Urothelium cell line (cell line): ENCODE measurements around the gene FHIP1B.

Experiments used
- DNase-seq: peaks from one replicate; pipeline ENCODE4 v3.0.0; 2011; ENCODE audit warnings: low spot score, mixed read lengths
- FAIRE-seq: peaks from 2 replicates; lab custom pipeline; 2011; peaks lifted over from hg19 to GRCh38; lab: Jason Lieb, UNC

Gene FHIP1B

DNA sequence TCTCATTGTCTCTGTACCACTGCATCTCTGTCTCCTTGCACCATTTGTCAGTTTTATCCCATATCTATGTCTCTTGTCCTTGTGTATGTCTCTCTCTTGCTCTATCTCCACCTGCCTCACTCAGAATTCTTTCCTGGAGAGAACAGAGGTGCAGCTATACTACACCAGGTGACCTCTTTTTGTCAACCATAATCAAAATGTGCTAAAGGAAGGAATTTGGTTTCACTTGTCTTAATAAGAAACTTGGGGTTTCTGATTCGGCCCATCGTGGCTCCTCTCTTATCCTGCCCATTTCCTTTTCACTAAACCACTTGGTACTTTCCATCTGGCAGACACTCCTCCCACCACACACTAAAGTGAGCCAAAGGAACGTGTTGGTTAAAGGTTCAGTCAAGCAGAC lies 31.1 kb downstream of the FHIP1B start:
- DNase-seq (no peak), FAIRE-seq (no peak)

DNA sequence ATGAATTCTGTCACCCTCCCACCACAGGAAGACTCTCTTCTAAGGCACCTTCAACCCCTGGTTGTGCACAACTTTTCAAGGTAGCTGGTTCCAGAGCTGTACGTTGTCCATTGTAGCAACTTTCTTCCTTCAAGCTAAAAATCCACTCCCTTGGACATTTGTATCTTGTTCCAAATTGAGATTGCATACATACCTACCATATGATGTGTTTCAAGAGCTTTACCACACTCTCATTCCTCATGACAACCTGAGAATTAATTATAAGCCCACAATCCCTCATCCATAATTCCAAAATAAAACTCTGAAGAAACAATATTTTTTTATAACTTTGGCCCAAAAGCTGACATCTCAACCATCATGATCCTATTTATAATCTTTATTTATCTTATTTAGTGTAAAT lies 32.4 kb downstream of the FHIP1B start:
- FAIRE-seq, result no peak
- DNase-seq, result no peak

DNA sequence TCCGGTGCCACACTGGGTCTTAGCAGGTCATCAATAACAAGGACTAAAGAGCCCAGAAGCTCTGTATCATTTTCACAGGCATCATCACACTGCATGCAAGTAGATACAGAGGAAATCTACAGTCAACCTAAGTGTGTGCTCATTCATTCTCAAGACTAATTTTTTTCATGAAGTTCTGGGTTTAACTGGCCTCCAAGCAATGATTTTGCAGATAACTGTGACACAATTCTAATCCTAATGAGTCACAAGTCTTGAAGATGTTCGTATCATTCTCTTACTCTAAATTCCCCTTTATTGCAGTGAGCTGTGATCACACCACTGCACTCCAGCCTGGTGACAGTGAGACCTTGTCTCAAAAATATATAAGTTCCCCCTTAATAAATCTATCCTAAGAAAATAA lies 33.0 kb downstream of the FHIP1B start:
- DNase-seq (no peak), FAIRE-seq (no peak)

DNA sequence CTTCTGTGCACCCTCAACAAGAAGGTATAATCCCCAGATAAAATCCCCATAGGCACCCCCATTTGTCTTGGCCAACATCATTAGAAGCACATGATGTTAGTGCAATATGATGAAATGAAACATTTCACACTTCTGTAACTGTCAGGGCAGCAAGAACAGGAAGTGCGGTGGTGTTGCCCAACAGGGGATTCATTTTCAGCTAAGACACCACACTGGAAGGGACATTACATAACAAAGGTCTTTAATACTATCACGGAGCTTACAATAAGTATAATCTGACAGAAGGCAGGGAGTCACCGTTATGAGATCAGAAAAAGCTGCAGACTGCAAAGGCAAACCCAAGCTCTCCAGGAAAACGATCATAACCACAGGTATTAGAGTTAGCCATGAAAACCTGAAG lies 33.5 kb downstream of the FHIP1B start:
- FAIRE-seq (no peak), DNase-seq (no peak)

DNA sequence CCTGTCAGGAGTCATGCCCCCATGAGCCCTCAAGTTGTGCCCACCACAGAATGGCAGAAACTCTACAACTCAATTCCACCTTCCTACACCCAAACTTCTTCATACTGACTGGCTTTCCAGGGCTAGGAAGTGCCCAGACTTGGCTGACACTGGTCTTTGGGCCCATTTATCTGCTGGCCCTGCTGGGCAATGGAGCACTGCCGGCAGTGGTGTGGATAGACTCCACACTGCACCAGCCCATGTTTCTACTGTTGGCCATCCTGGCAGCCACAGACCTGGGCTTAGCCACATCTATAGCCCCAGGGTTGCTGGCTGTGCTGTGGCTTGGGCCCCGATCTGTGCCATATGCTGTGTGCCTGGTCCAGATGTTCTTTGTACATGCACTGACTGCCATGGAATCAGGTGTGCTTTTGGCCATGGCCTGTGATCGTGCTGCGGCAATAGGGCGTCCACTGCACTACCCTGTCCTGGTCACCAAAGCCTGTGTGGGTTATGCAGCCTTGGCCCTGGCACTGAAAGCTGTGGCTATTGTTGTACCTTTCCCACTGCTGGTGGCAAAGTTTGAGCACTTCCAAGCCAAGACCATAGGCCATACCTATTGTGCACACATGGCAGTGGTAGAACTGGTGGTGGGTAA lies 35.1 kb downstream of the FHIP1B start, which contains the start of gene OR52W1:
TSS of gene OR52W1 (plus strand) at position 51 of the 637 bp plus-strand sequence. CDS start at position 51, 0 bp downstream.
- DNase-seq (no peak), FAIRE-seq (peak; percentile 52)

DNA sequence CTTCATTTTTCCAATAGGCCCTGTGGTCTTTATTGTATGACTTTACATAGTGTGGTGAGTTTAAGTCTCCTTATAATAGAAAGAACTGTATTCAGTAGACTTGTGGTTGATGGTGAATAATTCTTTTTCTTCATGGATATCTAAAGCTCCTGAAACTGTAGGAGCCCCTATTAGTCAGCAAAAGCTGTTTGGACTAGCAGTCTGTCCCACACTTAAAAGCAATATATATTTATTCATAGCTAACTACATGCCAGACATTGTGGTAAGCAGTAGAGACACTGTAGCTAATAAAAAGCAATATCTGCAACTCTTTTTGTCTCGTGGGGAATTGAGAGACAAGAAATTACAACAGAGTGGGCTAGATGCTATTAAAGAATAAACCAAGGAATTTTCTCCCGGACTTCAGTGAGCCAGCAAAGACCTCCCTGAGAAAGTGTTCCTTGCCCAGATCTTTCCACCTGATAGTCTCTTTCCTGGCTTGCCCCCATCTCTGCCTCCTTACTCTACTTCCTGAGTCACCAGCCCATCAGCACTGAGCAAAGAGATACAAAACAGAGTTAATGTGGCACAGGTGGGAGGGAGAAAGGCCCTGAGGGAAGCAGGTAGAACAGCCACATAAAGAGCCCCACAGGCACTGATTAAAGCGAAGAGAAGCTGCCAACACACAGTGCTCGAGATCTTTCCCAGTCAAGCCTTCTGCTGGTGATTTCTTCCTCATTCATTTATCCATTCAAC lies 36.8 kb downstream of the FHIP1B start:
- no peak for DNase-seq
- FAIRE-seq, result no peak

DNA sequence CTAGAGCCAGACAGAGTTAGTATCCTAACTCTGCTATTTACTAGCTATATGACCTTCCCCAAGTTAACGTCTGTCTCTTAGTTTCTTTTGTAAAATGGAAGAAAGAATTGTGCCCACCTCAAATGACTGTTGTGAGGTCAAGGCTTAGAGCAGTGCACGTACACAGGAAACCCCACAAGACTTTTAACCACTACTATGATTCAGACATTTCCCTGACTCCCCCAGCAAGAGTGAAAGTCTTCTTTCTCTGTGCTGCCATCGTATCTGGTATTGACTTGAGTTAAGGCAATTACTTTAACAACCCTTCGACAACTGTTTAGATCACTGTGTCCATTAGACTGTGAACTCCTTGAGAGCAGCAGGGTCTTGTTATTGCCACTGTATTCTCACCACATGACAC lies 38.0 kb downstream of the FHIP1B start:
- no peak for DNase-seq
- FAIRE-seq, result no peak

DNA sequence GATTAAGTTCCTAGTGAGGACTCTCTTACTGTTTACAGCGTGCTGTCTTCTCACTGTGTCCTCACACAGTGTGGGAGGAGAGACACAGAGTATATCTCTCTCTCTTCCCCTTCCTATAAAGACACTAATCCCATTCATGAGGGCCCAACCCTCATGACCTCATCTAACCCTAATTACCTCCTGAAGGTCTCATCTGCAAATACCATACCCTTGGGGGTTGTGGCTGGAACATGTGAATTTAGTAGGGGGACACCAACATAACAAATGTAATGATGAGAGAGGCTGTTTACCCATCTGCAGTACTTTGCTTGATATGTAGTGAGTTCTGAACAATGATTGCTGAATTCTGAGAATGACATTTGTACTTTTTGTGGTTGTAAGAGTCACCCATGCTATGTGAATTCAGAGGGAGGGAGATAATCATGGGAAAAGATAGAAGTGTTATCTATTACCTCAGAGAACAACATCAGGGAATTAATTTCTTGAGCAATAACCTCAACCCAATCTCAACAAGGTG lies 40.3 kb downstream of the FHIP1B start:
- DNase-seq, result no peak
- FAIRE-seq, result no peak

DNA sequence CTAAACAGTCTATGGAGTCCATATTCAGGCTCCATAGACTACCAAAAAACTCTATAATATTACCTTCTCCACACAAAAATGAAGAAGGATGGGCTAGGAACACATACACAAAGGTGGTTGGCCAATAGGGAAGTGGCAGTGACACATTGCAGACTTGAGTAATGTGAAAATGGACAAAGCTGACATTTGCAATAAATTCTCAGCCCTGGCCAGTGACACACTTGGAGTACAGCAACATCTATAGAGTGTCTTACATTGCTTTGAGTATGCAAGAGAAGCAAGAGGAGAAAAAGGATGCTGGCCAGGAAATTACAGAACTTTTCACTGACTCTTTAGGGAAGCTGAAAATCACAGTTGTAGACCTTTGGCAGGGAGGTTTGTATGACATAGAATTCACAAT lies 42.7 kb downstream of the FHIP1B start:
- FAIRE-seq, result no peak
- DNase-seq, result no peak

DNA sequence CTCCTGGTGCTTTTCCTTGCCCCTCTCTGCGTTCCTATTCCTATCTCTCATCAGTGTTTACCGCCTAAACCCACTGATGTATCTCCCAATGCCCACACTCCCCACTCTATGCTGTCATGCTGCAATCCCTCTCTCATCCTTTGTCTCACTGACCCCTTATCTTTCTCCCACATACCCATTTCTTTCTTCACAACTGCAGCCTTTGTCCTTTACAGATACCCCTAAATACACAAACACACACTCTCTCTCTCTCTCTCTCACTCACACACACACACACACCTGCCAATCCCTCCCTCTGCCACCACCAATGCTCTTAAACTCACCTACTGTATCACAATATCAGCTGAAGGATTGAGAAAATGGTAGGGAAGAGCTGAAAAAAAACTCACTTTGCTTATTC lies 59.0 kb downstream of the FHIP1B start:
- DNase-seq (no peak), FAIRE-seq (no peak)

DNA sequence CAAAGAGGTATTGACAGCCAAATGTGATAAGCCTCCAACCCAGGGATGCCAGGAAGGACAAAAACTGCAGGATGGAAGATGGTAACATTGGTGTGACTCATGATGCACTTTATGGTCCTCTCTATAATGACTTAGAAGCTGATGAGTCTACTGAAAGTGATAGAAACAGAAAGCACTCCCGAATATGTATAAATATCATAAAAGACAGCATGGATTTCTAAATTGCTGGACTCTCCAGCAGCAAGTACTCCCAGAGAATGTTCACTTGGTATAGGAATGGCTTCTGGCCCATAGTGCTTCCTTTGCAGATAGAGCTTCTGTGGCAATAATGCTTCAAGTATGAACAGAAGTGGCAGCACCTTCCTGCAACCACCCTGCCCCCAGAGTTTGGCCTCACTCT lies 64.2 kb downstream of the FHIP1B start, which contains the start of gene OR52B2:
TSS of gene OR52B2 (minus strand) at position 101 of the 400 bp plus-strand sequence. CDS start at position 101, 0 bp downstream.
- no peak for DNase-seq
- no peak for FAIRE-seq
